HG02763 (cell line): Measurements from ENCODE around the gene PDE6A.

ENCODE experiments used
- ATAC-seq: cut with Tn5 transposase; IDR thresholded peaks from one replicate; pipeline ENCODE4 v1.9.1; 2021; ENCODE audit warnings: mild to moderate bottlenecking, moderate library complexity; ENCODE audit not compliant: unreplicated experiment

PDE6A gene

DNA sequence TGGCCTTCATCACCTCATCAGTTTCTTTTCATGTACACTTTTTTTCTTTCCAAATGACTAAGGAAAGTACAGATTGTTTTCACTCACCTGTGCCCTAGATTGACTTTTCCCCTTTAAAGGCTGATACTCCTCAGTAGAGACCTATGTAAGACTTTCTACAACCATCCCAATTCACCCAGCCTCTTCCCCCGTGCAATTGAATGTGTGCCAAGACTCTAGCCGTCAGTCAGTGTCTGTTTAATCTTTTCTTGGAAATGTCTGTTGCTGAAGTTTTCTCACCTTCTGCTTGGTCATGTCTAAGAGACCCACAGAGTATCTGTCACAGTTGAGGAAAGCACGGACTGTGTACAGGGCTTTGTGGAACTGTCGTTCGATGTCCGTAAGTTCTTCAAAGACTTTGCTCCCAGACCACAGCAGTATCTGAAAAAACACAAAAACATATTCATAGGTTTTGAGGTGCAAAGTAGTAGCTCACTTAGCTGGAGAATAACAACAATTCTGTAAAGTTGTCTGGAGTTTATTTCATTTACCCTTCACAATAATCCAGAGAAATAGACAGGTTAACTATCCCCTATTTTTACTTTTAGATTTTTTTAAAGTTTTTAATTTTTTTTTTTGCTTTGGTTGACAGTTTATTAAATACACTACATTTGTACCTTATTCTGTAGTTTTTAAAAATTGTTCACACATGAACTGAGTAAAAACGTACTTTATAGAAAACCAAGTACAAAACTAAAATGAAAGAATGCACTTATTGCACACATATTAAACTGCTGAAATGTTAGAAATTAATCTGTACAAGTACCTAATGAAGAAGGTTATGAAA is 13.6 kb downstream of the PDE6A start:
- no peak for ATAC-seq

DNA sequence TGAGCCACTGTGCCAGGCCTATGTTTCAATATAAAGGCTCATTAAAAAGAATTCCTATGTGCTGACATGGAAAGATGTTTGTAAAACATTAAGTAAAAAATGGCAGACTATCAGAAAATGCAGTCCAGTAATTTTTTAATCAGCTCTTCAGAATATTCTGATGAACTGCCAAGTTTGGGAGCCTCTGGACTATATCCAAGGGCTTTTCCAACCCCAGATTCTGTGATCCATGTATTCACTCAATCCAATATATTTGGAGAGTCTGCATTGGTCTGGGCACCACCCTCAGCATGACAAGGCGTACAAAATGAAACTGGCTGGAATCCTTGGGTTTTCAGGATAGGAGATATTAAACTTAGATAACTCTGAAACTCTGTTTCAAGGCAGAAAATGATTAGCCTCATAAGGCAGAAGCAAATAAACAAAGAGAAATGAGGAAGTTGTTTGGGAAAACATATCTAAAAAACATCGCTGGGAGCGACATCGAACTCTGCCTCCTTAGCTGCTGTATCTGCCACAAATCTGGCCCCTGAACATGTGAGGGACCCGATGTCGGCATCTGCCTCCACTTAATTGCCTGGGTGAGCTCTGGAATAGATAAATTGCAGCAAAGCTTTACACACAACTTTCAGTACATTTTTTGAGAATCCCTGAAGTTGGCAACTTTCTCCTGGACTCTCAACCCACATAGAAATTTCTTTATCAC is 14.4 kb downstream of the PDE6A start:
- ATAC-seq, result no peak

- no peak for ATAC-seq
Observed at GRCh38 chr5:149924486-149924885, 20.1 kb downstream of the PDE6A start.

DNA sequence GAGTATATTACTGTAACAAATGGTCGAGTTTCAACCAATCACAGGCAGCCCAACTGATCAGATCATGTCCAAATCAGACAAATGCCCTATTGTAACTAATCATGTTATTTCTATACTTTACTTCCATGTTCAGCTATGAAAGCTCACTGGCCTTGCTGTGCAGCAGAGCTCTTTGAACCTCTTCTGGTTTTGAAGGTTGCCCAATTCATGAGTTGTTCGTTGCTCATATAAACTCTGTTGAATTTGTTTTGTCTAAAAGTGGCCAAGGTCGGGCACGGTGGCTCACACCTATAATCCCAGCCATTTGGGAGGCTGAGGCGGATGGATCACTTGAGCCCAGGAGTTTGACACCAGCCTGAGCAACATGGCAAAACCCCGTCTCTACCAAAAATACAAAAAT is 21.6 kb downstream of the PDE6A start:
- ATAC-seq, result no peak

- ATAC-seq, result no peak
Observed at GRCh38 chr5:149921597-149921996, 23.0 kb downstream of the PDE6A start.

- no peak for ATAC-seq
Observed at GRCh38 chr5:149917073-149917676, 27.4 kb downstream of the PDE6A start.

DNA sequence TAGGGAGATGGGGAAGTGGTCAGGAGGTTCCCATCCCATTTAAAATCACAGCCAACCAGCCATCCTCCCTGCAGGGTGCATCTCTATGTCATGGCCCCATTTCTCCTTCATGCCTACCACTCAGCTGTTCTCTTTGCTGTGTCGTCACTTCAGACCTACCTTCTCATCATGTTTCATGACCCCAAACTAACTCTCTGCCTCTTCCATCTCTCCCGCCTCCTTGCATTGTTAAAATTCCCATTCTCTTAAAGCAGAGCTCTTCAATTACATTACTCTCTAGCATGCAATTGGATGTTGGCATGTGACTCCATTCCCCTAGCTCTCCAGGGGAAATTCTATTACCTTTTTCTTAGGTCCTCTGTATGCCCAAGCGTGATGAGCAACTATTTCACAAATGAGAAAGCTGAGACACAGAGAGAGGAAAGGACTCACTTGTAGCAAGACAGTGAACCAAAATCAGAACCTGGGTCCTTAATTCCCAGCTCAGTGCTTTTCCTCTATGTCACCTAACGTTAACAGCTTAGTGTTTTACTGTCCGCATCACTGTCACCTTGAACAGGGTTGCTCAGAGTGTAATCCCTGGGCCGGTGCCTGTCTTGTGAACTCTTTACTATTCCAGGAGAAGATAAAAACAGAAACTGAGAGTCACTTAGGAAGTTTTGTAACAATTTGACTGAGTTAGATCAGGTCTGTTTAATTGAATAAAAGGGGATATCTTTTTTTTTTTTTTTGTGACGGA is 28.1 kb downstream of the PDE6A start:
- no peak for ATAC-seq

- no peak for ATAC-seq
Observed at GRCh38 chr5:149915392-149916260, 29.0 kb downstream of the PDE6A start.

GRCh38 chr5:149913436-149914419 is 30.9 kb downstream of the PDE6A start:
- no peak for ATAC-seq

DNA sequence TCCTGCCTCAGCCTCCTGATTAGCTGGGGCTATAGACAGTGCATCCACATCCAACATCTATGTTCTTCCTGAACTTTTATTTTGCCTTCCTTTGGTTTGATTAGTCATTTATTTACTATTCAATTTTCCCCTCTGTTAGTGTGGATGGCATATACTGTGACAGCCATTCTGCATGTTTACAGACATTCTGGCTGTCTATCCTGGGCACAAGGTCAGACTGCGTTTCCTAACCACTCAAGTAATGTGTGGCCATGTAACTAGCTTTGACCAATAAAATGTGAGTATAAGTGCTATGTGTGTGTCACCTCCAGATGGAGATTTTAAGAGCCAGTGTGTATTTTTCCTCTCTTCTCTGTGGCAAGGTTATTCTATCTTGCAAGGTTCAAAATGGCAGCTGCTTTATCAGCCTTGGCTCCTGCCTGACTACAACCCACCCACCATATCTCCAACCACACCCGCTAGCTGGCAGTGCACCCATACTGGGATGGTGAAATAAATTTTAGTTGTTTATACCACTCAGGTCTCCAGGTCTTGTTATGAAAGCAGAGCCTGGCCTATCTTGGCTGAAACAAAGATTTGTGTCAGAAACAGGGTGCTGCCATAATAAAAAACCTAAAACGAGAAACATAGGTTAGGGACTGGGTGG is 32.2 kb downstream of the PDE6A start:
- no peak for ATAC-seq

DNA sequence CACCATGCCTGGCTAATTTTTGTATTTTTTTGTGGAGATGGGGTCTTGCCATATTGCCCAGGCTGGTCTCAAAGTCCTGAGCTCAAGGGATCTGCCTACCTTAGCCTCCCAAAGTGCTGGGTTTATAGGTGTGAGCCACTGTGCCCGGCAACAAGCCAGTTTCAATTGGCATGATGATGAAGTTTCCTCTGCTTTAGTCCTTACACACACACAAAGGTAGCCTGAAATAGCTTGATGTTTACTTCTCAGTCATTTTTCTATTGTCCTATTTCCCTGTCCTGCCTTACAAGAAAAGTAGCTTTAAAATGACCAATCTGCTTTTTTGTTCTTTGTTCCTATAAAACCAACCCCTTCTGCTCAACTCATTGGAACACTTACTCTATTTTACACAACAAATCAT is 33.6 kb downstream of the PDE6A start:
- no peak for ATAC-seq

DNA sequence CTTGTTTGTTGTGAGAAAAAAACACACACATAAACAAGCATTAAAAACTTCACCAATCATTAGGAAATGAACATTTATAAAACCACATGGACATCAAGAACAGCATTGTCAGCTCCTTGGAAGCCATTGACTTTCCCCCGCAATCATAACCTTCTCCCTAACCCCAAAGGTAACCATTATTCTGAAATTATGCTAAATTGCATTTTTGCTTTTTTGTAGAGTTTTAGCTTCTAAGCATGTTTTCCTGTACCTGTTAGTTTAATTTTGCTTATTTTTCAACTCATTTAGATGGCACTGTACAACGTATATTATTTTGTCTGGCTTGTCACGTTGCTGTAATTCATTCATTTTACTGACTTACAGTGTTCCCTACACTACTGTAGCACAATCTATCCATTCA is 36.8 kb downstream of the PDE6A start:
- ATAC-seq, result no peak

- ATAC-seq, result no peak
Observed at GRCh38 chr5:149904977-149905376, 39.6 kb downstream of the PDE6A start.

- ATAC-seq, result no peak
Observed at GRCh38 chr5:149904293-149904886, 40.2 kb downstream of the PDE6A start.

- no peak for ATAC-seq
Observed at GRCh38 chr5:149903404-149903803, 41.2 kb downstream of the PDE6A start.

DNA sequence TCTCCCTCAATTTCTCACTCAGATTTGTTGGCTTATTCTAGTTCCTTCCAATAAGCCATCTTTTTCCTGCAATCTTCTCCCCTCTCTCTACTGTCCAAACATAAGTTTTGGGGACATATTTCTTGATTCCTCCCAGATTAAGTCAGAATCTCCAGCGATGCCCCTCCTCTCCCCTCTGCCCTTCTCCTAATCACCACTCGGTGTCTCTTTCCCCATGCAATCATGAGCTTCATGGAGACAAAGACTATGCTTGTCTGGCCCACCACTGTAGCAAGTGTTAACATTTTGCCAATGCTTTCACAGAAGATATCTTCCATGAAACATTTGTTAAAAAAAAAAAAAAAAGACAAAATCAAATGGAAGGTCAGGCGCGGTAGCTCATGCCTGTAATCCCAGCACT is 42.4 kb downstream of the PDE6A start:
- ATAC-seq, result no peak

DNA sequence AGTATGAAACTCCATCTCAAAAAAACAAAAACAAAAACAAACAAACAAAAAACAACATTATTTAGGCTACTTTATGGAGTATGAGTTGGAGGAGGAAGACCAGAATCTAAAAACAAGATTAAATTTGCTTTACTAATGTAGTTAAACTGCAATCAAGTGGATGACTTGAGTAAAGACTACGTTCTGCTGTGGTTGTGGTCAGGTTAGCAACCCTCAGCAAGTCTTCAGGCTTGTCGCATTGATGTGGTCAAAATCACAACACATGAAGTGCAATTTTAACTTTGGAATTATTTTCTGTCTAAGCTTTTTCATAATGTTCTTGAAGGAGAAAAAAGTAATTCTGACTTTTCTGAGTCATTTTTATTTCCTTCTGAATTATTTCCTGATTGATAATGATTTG is 43.1 kb downstream of the PDE6A start:
- ATAC-seq, result no peak

DNA sequence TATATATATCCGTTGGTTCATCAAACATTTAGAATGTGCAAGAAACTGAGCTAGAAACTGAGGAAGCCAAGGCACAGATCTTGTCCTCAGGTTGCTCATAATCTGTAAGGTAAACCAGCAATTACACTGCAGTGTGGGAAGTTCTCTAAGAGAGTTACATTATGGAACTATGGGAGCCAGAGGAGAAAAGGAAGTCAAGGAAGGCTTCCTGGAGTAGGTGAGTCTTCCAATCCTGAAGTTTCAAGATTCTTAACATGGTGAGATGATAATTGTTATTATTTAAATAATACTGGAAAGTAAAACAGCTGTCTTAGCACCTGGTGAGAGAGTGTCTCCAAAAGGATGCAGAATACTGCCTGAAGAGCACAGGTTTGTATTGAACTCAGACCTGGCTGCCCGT is 44.2 kb downstream of the PDE6A start:
- ATAC-seq, result no peak
